ENCODE data around the gene SP6. TPM values are rescaled to one million over a fixed set of nuclear protein-coding genes. Genes with fewer than 3 reads are reported as not detected.

The SP6 gene
- 0.13 TPM in 1 of 2 replicates, not detected in the other for total RNA-seq

DNA sequence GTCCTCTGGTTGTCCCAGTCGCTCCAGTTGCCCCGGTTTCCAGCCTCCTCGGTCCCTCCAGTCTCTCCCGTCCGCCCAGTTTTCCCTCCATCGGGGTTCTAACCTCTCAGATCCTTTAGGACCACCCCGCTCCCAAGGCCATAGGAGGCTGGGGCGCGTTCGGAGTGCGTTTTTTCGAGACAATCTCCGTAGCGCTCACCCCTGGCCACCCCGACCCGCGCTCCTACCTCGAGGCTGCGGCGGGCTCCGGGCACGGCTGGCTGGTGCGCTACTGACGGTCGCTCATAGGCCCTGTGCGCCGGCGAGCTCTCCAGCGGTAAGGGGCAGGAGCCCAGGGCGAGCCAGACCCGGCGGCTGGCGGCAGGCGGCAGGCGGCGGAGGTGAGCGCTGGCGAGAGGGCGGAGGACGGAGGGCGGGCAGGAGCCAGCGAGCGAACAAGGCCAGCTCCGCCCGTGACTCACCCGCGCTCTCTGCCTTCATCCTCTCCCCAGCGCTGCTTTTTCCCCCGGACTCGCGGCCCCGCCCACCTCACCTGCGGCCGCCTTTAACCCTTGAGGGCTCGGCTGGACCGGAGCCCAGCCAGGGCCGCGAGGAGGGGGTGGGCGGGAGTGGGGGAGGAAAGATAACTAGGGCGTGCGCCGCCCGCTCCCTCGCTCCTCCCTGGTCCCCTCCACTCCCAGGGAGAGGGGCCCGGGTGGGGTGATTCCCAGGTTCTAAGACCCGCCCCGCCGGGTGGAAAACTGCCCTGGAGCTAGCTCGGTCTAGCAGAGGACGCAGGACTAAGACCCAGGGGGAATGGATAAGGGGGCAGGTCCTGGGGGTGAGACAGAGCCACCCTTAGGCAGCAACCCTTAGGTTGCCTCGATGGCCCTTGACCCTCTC is at the start of gene SP6:
SP6 (minus strand) TSS at position 472 of the 882 bp plus-strand sequence. CDS start 2,734 bp downstream, outside the sequence.

DNA sequence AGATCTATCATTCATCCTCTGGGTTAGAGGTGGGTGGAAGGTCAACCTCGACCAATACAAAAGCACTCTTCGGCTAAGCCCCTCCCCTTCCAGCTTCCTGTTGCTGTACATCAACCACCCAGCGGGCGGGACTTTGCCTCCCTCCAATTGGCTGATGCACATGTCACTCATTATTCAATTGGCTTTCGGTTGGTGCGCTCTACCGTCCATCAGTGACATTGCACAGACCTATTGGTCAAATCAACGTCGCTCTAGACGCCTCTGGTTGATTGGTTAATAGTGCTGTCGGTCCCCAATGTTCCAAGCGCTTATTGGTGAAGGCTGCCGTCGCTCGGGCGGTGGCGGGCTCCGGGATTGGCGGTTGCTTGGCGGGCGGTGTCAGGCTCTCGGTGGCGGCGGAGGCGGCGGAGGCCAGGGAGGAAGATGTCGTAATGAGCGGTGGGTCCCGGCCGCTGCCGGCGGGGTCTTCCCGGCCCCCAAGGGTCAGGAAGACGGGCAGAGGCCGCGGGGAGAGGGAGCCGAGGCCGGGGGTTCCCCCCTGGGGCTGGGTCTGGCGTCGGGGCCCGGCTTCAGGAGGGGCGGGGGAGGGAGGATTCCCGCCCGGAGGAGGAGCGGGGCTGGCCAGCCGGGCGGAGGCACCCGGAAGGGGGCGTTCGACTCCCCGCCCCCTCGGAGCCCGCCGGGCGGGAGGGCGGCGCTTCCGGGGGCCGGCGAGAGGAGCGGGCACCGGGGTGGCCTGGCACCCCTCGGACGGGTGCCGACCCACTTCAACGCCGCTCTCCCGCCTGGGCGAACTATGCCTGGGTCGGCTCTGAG is 45.1 kb upstream of the SP6 start, which contains the start of gene SP2:
SP2 (plus strand) TSS at position 381 of the 816 bp plus-strand sequence; CDS start at position 432, 51 bp downstream.

DNA sequence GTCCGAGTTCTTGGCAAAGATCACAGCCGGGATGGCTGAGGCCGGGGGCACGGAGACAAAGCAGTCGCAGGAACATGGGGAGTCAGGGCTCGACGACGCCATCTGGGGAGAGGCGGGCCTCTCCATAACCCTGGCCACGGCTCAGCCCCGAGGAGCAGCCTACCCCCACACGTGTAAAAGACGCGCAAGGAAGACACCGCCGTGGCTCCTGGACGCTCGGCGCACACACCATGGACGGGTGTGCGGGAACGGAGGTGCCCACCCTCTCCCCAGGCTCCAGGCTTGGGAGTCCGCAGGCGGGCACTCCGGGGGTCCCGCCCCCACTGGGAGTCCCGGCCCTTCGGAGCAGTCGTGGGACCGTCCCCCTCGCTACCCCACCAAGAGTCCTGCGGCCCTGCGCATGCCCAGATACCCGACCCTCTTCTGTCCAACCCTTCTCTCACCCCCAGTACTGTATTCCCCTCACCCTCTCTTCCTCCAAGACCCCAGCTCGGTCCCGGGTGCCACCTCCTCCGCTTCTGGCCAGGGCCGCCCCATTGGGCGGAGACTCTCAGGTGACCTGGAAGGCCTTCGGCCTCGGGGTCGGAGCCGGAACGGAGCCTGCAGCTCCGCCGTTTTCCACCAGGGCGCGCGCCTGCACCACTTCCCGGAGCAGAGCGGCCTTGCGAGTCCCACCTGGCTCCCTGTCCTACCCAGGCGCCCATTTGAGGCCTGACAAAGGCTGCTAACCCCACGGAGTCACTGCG is 10.0 kb downstream of the SP6 start, which contains the start of gene SCRN2:
SCRN2 (minus strand) TSS at position 532 of the 746 bp plus-strand sequence; CDS start at position 102, 430 bp downstream.

DNA sequence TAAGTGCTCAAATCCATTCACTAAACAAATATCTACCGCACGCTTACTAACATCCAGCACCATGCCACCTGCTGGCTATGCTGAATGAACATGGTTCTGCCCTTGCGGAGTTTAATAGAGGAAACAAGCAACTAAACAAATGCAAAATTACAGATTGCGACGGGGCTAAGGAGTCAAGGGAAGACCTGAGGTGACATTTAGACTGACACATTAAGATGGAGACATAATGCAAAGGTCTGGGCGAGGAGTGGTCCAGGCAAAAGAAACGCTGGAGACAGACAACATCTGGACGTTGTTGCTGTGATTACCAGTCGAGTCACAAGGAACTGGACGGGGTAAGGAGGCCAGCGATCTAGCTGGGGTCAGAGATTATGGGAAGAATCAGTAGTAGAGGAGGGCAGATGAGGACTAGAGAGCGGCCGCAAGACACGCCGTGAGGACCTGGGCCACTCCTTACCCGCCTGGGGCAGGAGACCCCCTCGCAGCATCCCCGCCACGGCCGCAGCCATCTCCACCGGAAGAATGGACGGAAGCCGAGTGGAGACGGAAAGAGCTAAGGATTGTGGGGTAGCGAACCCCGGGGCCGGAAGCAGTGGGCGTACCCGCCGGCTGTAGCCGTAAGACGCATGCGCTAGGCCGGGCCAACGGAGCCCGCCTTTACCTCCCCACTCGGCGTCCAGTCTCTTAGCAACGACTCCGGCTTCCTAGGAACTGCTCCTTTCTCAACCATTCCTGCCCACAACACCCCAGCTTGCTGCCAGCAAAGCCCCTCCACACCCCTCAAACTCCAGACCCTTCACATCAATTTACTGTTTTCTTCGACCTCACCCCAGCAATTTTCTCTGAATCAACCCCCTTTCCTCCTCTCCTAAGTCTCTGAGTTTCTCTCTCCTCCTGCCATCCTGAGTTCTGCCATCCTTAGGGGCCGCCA is 19.7 kb downstream of the SP6 start, which contains the start of the genes LRRC46 and MRPL10:
LRRC46 (plus strand) TSS at position 668 of the 931 bp plus-strand sequence. CDS start 320 bp downstream, outside the sequence.
MRPL10 (minus strand) TSS at position 539 of the 931 bp plus-strand sequence; CDS start at position 509, 30 bp downstream.

DNA sequence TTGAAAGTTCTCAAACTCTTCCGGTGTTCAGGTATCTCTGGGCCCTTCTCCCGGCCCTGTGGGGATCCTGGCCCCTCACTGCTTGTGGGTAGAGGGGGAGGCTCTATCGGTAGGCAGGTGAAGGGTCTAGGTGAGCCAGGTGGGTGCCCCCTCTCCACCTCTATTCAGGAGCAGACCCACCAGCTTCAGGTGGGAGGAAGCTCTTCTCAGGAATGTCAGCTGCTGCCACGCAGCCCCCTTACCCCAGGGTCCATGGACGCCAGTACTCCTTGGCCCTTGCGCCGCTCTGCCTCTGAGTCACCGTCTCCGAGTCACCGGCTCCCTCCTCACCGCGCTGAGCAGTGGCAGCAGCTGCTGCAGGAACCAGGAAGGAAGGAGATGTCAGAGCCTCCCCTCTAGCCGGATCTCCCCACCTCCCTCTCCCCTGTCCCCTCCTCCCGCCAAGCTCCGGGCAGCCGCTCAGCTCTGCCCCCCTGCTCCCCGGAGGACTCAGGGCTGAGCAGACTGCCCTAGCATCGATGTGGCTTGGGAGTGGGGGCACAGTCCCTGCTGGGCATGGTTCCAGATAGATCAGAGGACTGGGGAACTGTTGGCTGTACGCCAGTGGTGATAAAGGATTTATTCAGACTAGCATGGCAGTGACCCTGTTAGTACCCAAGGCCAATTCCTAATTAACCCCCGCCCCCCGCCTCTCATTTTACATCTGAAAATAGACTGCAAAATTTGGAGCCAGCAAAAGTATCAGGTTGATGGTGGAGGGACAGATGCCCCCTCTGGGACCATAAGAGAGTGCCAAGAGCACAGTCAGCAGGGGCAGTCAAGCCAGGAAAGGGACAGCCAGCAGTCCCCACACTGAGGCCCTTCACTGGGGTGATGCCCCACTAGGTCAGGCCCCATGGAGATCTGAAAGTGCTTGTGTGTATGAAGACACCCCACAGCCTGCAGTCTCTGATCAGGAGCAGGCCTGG is 29.3 kb downstream of the SP6 start, which contains the start of gene OSBPL7:
OSBPL7 (minus strand) TSS at position 371 of the 968 bp plus-strand sequence. CDS start 1,516 bp downstream, outside the sequence.

Other genes starting within 250 kb of the SP6 start
- 172 and 270 TPM in 2 replicates for gene KPNB1, start 201.2 kb downstream of the SP6 start, total RNA-seq
- 4.5 and 12.9 TPM in 2 replicates for gene TBKBP1, start 157.0 kb downstream of the SP6 start, total RNA-seq
- gene TBX21, start 117.9 kb downstream of the SP6 start, total RNA-seq: 0.39 TPM in 1 of 2 replicates, not detected in the other
- 5.9 and 10.6 TPM in 2 replicates for gene OSBPL7, start 29.4 kb downstream of the SP6 start, total RNA-seq
- gene MRPL10, start 19.6 kb downstream of the SP6 start, total RNA-seq: 56.2 and 57.4 TPM in 2 replicates
- 0.13 TPM in 1 of 2 replicates, not detected in the other for gene LRRC46, start 19.5 kb downstream of the SP6 start, total RNA-seq
- gene SCRN2, start 9.9 kb downstream of the SP6 start, total RNA-seq: 16.8 and 27.5 TPM in 2 replicates
- 2.1 and 4.6 TPM in 2 replicates for gene SP2, start 45.1 kb upstream of the SP6 start, total RNA-seq
- 17.2 and 32.7 TPM in 2 replicates for gene PNPO, start 90.4 kb upstream of the SP6 start, total RNA-seq
- gene PRR15L, start 106.7 kb upstream of the SP6 start, total RNA-seq: 0.26 TPM in 1 of 2 replicates, not detected in the other
- gene CDK5RAP3, start 120.0 kb upstream of the SP6 start, total RNA-seq: 32.2 and 58.6 TPM in 2 replicates
- gene COPZ2, start 186.6 kb upstream of the SP6 start, total RNA-seq: 34.8 and 54.0 TPM in 2 replicates
- gene NFE2L1, start 197.2 kb upstream of the SP6 start, total RNA-seq: 69.8 and 125 TPM in 2 replicates

Measured in epithelial cell of alveolus of lung (primary cell).